Thoracic aorta (tissue), 2 donors: ENCODE results near the gene PLEKHD1. TPM values are rescaled to one million over a fixed set of nuclear protein-coding genes. Genes with fewer than 3 reads are reported as not detected.

Source experiments
- ATAC-seq: fragments of 150-250 bp; one replicate; pipeline ENCODE4 v1.8.0; 2017; ENCODE audit warnings: low read depth; ENCODE audit not compliant: insufficient number of reproducible peaks, low FRiP score
- DNase-seq: peaks from one replicate; pipeline ENCODE4 v3.0.0-alpha.2; 2020; ENCODE audit warnings: low spot score
- H3K27ac ChIP-seq, 2 donors: fragments of 200-600 bp; sonication (generic); 1 replicate in 1 of 2; 2 replicates in 1 of 2; pipeline ENCODE4 v1.5.1; 2016; ENCODE audit warnings: mild to moderate bottlenecking in 2 of 2, moderate library complexity in 2 of 2
- H3K27me3 ChIP-seq: fragments of 200-600 bp; sonication (generic); replicated peaks from 2 replicates; pipeline ENCODE4 v1.6.0; 2016; ENCODE audit warnings: mild to moderate bottlenecking; ENCODE audit not compliant: insufficient read depth
- H3K36me3 ChIP-seq: fragments of 200-600 bp; sonication (generic); one replicate; pipeline ENCODE4 v1.5.1; 2016
- H3K4me1 ChIP-seq, 2 donors: fragments of 200-600 bp; sonication (generic); 1 replicate in 1 of 2; 2 replicates in 1 of 2; pipeline versions ENCODE4 v1.5.1 to v1.6.0; 2016; ENCODE audit warnings: low read depth in 2 of 2, mild to moderate bottlenecking in 1 of 2; ENCODE audit not compliant: control insufficient read depth in 1 of 2
- H3K4me3 ChIP-seq: fragments of 200-600 bp; sonication (generic); 2 replicates; pipeline ENCODE4 v1.5.1; 2016; ENCODE audit warnings: mild to moderate bottlenecking
- H3K9me3 ChIP-seq: fragments of 200-600 bp; sonication (generic); 2 replicates; pipeline ENCODE4 v1.5.1; 2016
- CTCF ChIP-seq: fragments of 200-600 bp; sonication (generic); IDR thresholded peaks from one replicate; pipeline ENCODE4 v1.5.1; 2019; ENCODE audit warnings: antibody characterized with exemption
- total RNA-seq, 2 donors: library from RNA; depleted of rRNA; stranded (reverse); fragments of >200 nt; gene quantifications; one replicate each; pipeline versions ENCODE4 v1.1.0 to v1.2.3, GENCODE V29; 2016

Gene PLEKHD1
- total RNA-seq, 2 donors from 2014 or later = 0.14 to 0.49 TPM

GRCh38 chr14:69464829-69465228, 19.7 kb upstream of the PLEKHD1 start:
- H3K27me3 ChIP-seq = no peaks in the 10 kb centered on the region
- no peak for TF ChIP-seq CTCF
- no peak for ATAC-seq

DNA sequence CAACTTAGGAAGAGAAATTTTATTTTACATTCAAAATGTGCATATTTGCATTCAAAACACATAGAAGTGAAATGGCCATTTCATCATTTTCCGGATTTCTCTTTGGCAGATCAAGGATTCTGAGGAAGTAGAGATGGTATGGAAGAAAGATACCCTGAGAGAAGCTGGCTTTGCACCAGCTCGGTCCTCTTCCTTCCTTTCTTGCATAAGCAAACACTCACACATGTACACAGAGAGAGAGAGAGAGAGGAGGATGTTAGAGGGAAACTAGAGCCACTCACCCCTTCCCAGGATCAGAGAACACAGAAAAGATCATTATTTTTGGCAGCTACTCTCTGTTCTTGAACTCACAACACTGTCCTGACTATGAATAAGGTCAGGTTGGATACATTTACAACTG, 15.6 kb upstream of the PLEKHD1 start:
- H3K27ac ChIP-seq = no peak overlapping the region
- ATAC-seq (no peak), DNase-seq (no peak)

More at GRCh38 chr14:69464829-69465228, 19.7 kb upstream of the PLEKHD1 start:
- no peak overlapping the region for H3K27ac ChIP-seq
- H3K4me3 ChIP-seq = no peak overlapping the region
- H3K9me3 ChIP-seq = no peaks in the 10 kb centered on the region
- no peaks in the 10 kb centered on the region for H3K4me1 ChIP-seq
- DNase-seq = no peak
- H3K36me3 ChIP-seq = no peaks in the 10 kb centered on the region

GRCh38 chr14:69471436-69471835, 13.1 kb upstream of the PLEKHD1 start:
- DNase-seq (no peak), ATAC-seq (no peak)
- no peaks in the 10 kb centered on the region for H3K9me3 ChIP-seq
- H3K4me1 ChIP-seq = no peaks in the 10 kb centered on the region
- TF ChIP-seq CTCF = no peak
- no peak overlapping the region for H3K27ac ChIP-seq
- no peaks in the 10 kb centered on the region for H3K27me3 ChIP-seq
- no peaks in the 10 kb centered on the region for H3K36me3 ChIP-seq
- no peak overlapping the region for H3K4me3 ChIP-seq

More for the DNA sequence above, 15.6 kb upstream of the PLEKHD1 start:
- no peak for TF ChIP-seq CTCF
- H3K9me3 ChIP-seq = no peaks in the 10 kb centered on the region
- H3K4me1 ChIP-seq = no peaks in the 10 kb centered on the region
- H3K36me3 ChIP-seq = no peaks in the 10 kb centered on the region
- H3K4me3 ChIP-seq = no peak overlapping the region
- H3K27me3 ChIP-seq = no peaks in the 10 kb centered on the region

- no peak for DNase-seq
- Histone ChIP-seq H3K4me1 (no peaks in the 10 kb centered on the region), H3K36me3 (no peaks in the 10 kb centered on the region), H3K27ac (no peak overlapping the region), H3K9me3 (no peaks in the 10 kb centered on the region), H3K27me3 (no peaks in the 10 kb centered on the region), H3K4me3 (no peak overlapping the region)
- no peak for TF ChIP-seq CTCF
- ATAC-seq = no peak
These were observed 12.6 kb upstream of the PLEKHD1 start for GRCh38 chr14:69471916-69472315.

DNA sequence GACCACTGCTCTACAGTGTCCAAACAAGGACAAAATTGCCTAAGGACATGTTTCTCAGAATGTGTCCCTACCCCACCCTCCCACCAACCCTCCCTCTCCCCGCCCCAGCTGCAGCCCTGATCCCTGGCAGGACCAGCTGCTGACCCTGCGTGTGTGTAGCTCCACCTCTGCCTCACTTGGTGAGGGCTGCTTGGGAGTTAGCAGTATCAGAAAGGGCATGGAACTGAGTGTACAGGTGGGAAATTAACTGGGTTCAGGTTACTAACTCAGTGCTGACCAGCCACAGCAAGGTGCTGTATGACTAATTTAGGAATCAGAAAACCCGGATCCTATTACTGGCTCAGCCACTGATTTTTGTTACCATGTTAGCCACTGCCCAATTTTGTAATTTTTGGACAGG, 11.3 kb upstream of the PLEKHD1 start:
- Histone ChIP-seq H3K4me3 (no peak overlapping the region), H3K9me3 (no peaks in the 10 kb centered on the region), H3K36me3 (no peaks in the 10 kb centered on the region), H3K27ac (no peak overlapping the region), H3K4me1 (no peaks in the 10 kb centered on the region), H3K27me3 (no peaks in the 10 kb centered on the region)
- TF ChIP-seq CTCF = no peak
- no peak for ATAC-seq
- DNase-seq = no peak
